Mammary epithelial cell (primary cell): ENCODE data around the gene INVS.

Source experiments
- EZH2 ChIP-seq: IDR thresholded peaks from 2 replicates; pipeline ENCODE4 v1.6.1; 2012; ENCODE audit warnings: low read length, inconsistent platforms, borderline replicate concordance
- TF ChIP-seq, protein P1 (sequence below), 2 donors: IDR thresholded peaks in 1 of 2; conservative IDR thresholded peaks in 1 of 2; 2 replicates each; pipeline ENCODE4 v1.5.1; 2011 to 2012; ENCODE audit warnings: inconsistent platforms in 2 of 2, low read length in 2 of 2, mild to moderate bottlenecking in 2 of 2, control low read depth in 1 of 2, low read depth in 1 of 2; ENCODE audit not compliant: insufficient read depth in 1 of 2; ENCODE audit errors: extremely low read depth in 1 of 2

DNA sequence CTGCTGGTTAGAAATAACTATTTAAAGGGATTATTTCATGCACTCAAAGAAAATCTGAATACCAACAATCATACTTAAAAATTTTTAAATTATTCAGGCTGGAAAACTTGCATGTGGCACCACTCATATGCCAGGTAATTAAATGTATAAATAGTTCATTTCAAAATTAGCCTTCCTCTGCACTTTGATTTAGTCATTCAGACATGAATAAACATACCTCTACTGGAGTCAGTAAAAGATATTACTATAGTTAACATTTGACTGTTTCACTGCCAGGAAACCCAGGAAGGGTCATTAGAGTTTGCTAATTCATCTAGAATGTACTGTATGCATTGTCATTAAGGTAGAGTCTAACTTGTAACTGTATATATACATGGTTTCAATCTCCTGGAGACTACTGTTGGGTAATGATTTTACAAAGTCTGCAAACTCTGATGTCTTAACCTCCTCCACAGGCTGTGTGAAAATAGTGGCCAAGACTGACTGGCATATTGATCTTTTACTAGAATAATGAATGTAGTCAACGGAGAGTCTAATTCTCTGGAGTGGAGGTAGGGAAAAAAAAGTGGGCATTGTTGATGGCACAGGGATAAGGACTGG is 210.0 kb downstream of the INVS start:
- TF ChIP-seq, protein P1, sequence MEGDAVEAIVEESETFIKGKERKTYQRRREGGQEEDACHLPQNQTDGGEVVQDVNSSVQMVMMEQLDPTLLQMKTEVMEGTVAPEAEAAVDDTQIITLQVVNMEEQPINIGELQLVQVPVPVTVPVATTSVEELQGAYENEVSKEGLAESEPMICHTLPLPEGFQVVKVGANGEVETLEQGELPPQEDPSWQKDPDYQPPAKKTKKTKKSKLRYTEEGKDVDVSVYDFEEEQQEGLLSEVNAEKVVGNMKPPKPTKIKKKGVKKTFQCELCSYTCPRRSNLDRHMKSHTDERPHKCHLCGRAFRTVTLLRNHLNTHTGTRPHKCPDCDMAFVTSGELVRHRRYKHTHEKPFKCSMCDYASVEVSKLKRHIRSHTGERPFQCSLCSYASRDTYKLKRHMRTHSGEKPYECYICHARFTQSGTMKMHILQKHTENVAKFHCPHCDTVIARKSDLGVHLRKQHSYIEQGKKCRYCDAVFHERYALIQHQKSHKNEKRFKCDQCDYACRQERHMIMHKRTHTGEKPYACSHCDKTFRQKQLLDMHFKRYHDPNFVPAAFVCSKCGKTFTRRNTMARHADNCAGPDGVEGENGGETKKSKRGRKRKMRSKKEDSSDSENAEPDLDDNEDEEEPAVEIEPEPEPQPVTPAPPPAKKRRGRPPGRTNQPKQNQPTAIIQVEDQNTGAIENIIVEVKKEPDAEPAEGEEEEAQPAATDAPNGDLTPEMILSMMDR (conservative IDR thresholded peaks at IDR 0.05 in 1 of 2, IDR thresholded peaks at IDR 0.05 in 1 of 2; ENCODE audit: extremely low read depth in 1 of 2, insufficient read depth in 1 of 2, low read depth in 1 of 2, low read length in 2 of 2): no peak
- no peak for TF ChIP-seq EZH2
